ENCODE results near the gene ADGRL1. TPM values are rescaled to one million over a fixed set of nuclear protein-coding genes. Genes with fewer than 3 reads are reported as not detected.
A peak's percentile ranks its signal among the peaks of the same experiment; 100 is the strongest.

The ADGRL1 gene
- polyA plus RNA-seq, 4 donors, result 31.4 to 62.2 (median 48.9) TPM

- DNase-seq (ENCODE audit: low read depth in 4 of 4, low spot score in 2 of 4), result no peak
Measured at GRCh38 chr19:14164724-14165493, 41.1 kb downstream of the ADGRL1 start.

GRCh38 chr19:14164082-14164481, 41.9 kb downstream of the ADGRL1 start:
- DNase-seq (ENCODE audit: low read depth in 4 of 4, low spot score in 2 of 4), result no peak

GRCh38 chr19:14162871-14163297, 43.1 kb downstream of the ADGRL1 start:
- no peak for DNase-seq (ENCODE audit: low read depth in 4 of 4, low spot score in 2 of 4)

- no peak for DNase-seq (ENCODE audit: low read depth in 4 of 4, low spot score in 2 of 4)
Measured at GRCh38 chr19:14161305-14161704, 44.7 kb downstream of the ADGRL1 start.

- DNase-seq (ENCODE audit: low read depth in 4 of 4, low spot score in 2 of 4), result no peak
Measured at GRCh38 chr19:14160017-14160703, 45.8 kb downstream of the ADGRL1 start.

- DNase-seq (ENCODE audit: low read depth in 4 of 4, low spot score in 2 of 4), result no peak
Measured at GRCh38 chr19:14159059-14159458, 46.9 kb downstream of the ADGRL1 start.

- DNase-seq (ENCODE audit: low read depth in 4 of 4, low spot score in 2 of 4), result no peak
Measured at GRCh38 chr19:14158276-14159023, 47.5 kb downstream of the ADGRL1 start.

- DNase-seq (ENCODE audit: low read depth in 4 of 4, low spot score in 2 of 4), result no peak
Measured at GRCh38 chr19:14156971-14157717, 48.8 kb downstream of the ADGRL1 start.

- DNase-seq (ENCODE audit: low read depth in 4 of 4, low spot score in 2 of 4), result no peak
Measured at GRCh38 chr19:14156122-14156521, 49.8 kb downstream of the ADGRL1 start.

- DNase-seq (ENCODE audit: low read depth in 4 of 4, low spot score in 2 of 4), result no peak
Measured at GRCh38 chr19:14155371-14155770, 50.6 kb downstream of the ADGRL1 start.

- no peak for DNase-seq (ENCODE audit: low read depth in 4 of 4, low spot score in 2 of 4)
Measured at GRCh38 chr19:14152713-14153112, 53.3 kb downstream of the ADGRL1 start.

GRCh38 chr19:14150770-14151661, 55.0 kb downstream of the ADGRL1 start:
- DNase-seq (ENCODE audit: low read depth in 4 of 4, low spot score in 2 of 4), result no peak

GRCh38 chr19:14150041-14150769, 55.8 kb downstream of the ADGRL1 start:
- no peak for DNase-seq (ENCODE audit: low read depth in 4 of 4, low spot score in 2 of 4)

- no peak for DNase-seq (ENCODE audit: low read depth in 4 of 4, low spot score in 2 of 4)
Measured at GRCh38 chr19:14149509-14149994, 56.4 kb downstream of the ADGRL1 start.

GRCh38 chr19:14148751-14149410, 57.1 kb downstream of the ADGRL1 start:
- DNase-seq (ENCODE audit: low read depth in 4 of 4, low spot score in 2 of 4), result no peak

- peak in 2 of 4 donors; percentile 65 to 69 for DNase-seq (ENCODE audit: low read depth in 4 of 4, low spot score in 2 of 4)
Measured at GRCh38 chr19:14147797-14148605, 58.0 kb downstream of the ADGRL1 start.

GRCh38 chr19:14146789-14147216, 59.2 kb downstream of the ADGRL1 start:
- DNase-seq (ENCODE audit: low read depth in 4 of 4, low spot score in 2 of 4), result no peak
